Large intestine (tissue), 3 donors: Measurements from ENCODE around the gene RASGRF2. TPM values are rescaled to one million over a fixed set of nuclear protein-coding genes. Genes with fewer than 3 reads are reported as not detected.

ENCODE experiments used
- DNase-seq, 2 donors: peaks; one replicate each; pipeline versions ENCODE4 v3.0.0 to v3.0.0-alpha.2; 2013
- H3K27ac ChIP-seq: one replicate; pipeline ENCODE4 v1.5.1; 2013; ENCODE audit warnings: low read length
- H3K27me3 ChIP-seq: 2 replicates; pipeline ENCODE4 v1.6.1; 2013; ENCODE audit warnings: low read length; ENCODE audit not compliant: control insufficient read depth, insufficient read depth
- H3K36me3 ChIP-seq: 2 replicates; pipeline ENCODE4 v1.6.1; 2013; ENCODE audit warnings: low read length; ENCODE audit not compliant: control insufficient read depth, insufficient read depth
- H3K4me1 ChIP-seq: one replicate; pipeline ENCODE4 v1.6.1; 2013; ENCODE audit warnings: low read length; ENCODE audit not compliant: control insufficient read depth, insufficient read depth
- H3K4me3 ChIP-seq: one replicate; pipeline ENCODE4 v1.5.1; 2013; ENCODE audit warnings: low read length
- H3K9me3 ChIP-seq: one replicate; pipeline ENCODE4 v1.6.1; 2013; ENCODE audit warnings: mild to moderate bottlenecking, low read depth, low read length, moderate library complexity; ENCODE audit not compliant: control insufficient read depth
- WGBS: methylation state at CpG from one replicate; pipeline ENCODE4 v1.1.5; 2013; ENCODE audit warnings: low lambda C conversion rate; ENCODE audit not compliant: insufficient coverage; 5-methylcytosine and 5-hydroxymethylcytosine counted together
- polyA plus RNA-seq: library from polyadenylated mRNA; unstranded; fragments of 120-200 nt; gene quantifications from one replicate; pipeline ENCODE4 v1.2.1, GENCODE V29; 2013

The RASGRF2 gene
- polyA plus RNA-seq, 1 donor = 3.1 TPM

GRCh38 chr5:81125959-81126358, 165.8 kb downstream of the RASGRF2 start:
- no peaks in the 10 kb centered on the region for H3K27me3 ChIP-seq
- no peak overlapping the region for H3K4me3 ChIP-seq
- DNase-seq = no peak
- no peaks in the 10 kb centered on the region for H3K9me3 ChIP-seq
- no peak overlapping the region for H3K27ac ChIP-seq
- no peaks in the 10 kb centered on the region for H3K36me3 ChIP-seq
- no peaks in the 10 kb centered on the region for H3K4me1 ChIP-seq
- WGBS = 62% methylated on average over 2 of the region's 7 CpGs

- WGBS = no CpG with 5 or more reads among the region's 7 CpGs
These were observed 168.3 kb downstream of the RASGRF2 start for GRCh38 chr5:81128416-81128815.

DNA sequence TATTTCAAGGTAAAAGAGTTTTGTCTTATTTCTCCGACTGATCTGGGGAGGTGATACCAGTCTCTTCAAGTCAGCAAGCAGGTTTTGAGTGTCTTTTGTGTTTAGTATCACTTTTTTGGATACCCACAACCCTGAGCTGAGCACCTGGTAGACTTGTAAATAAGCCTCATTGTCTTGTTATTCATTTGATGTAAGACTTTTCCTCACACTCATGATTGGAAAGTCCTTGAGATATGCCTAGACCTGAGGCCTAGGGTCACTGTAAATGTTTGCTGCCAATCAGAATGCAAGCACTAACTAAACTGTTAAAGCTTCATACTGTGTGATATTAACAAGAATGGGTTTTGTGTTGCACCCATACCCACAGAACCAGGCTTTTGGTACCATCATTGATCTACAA, 172.2 kb downstream of the RASGRF2 start:
- no peak overlapping the region for H3K4me3 ChIP-seq
- H3K9me3 ChIP-seq = no peaks in the 10 kb centered on the region
- H3K27ac ChIP-seq = no peak overlapping the region
- H3K36me3 ChIP-seq = no peaks in the 10 kb centered on the region
- no peaks in the 10 kb centered on the region for H3K27me3 ChIP-seq
- no CpG with 5 or more reads among the region's 1 CpG for WGBS
- no peak for DNase-seq
- no peaks in the 10 kb centered on the region for H3K4me1 ChIP-seq

More at GRCh38 chr5:81128416-81128815, 168.3 kb downstream of the RASGRF2 start:
- Histone ChIP-seq H3K4me1 (no peaks in the 10 kb centered on the region), H3K36me3 (no peaks in the 10 kb centered on the region), H3K9me3 (no peaks in the 10 kb centered on the region), H3K4me3 (no peak overlapping the region), H3K27ac (no peak overlapping the region), H3K27me3 (no peaks in the 10 kb centered on the region)
- no peak for DNase-seq

- WGBS = no CpG with 5 or more reads among the region's 2 CpGs
- Histone ChIP-seq H3K4me3 (no peak overlapping the region), H3K9me3 (no peaks in the 10 kb centered on the region), H3K27ac (no peak overlapping the region), H3K4me1 (no peaks in the 10 kb centered on the region), H3K27me3 (no peaks in the 10 kb centered on the region), H3K36me3 (no peaks in the 10 kb centered on the region)
- no peak for DNase-seq
These were observed 173.9 kb downstream of the RASGRF2 start for GRCh38 chr5:81134066-81134465.

GRCh38 chr5:81134566-81134965, 174.4 kb downstream of the RASGRF2 start:
- H3K36me3 ChIP-seq = no peaks in the 10 kb centered on the region
- no peaks in the 10 kb centered on the region for H3K4me1 ChIP-seq
- H3K27me3 ChIP-seq = no peaks in the 10 kb centered on the region
- H3K27ac ChIP-seq = no peak overlapping the region
- no peak for DNase-seq
- no peaks in the 10 kb centered on the region for H3K9me3 ChIP-seq
- no peak overlapping the region for H3K4me3 ChIP-seq

- Histone ChIP-seq H3K4me1 (no peaks in the 10 kb centered on the region), H3K27ac (no peak overlapping the region), H3K9me3 (no peaks in the 10 kb centered on the region), H3K27me3 (no peaks in the 10 kb centered on the region), H3K36me3 (no peaks in the 10 kb centered on the region), H3K4me3 (no peak overlapping the region)
- DNase-seq = no peak
- WGBS = 94% methylated on average over 3 of the region's 3 CpGs
These were observed 176.4 kb downstream of the RASGRF2 start for GRCh38 chr5:81136557-81136956.

- Histone ChIP-seq H3K4me3 (no peak overlapping the region), H3K9me3 (no peaks in the 10 kb centered on the region), H3K27me3 (no peaks in the 10 kb centered on the region), H3K27ac (no peak overlapping the region), H3K4me1 (no peaks in the 10 kb centered on the region), H3K36me3 (no peaks in the 10 kb centered on the region)
- no CpG with 5 or more reads among the region's 2 CpGs for WGBS
- no peak for DNase-seq
These were observed 177.7 kb downstream of the RASGRF2 start for GRCh38 chr5:81137833-81138232.

DNA sequence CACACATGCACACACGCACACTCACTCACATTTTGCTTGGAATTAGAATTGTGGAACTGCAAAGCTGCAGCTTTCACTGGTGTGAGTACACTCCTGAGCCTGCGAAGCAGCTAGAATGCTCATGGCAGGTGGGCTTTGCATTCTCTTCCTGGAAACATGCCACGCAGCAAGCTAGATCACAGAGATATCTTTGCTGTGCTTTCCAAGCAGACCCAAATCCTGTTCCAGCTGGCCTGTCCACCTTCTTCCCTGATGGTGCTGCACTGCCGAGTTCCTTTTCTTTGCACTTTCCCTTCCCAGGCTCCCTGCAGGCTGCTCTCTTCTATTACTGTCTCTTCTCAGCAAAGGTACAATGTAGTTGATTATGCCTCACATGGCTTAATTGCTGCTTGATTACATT, 180.3 kb downstream of the RASGRF2 start:
- no peak for DNase-seq
- H3K9me3 ChIP-seq = no peaks in the 10 kb centered on the region
- no peaks in the 10 kb centered on the region for H3K4me1 ChIP-seq
- no peaks in the 10 kb centered on the region for H3K27me3 ChIP-seq
- no peaks in the 10 kb centered on the region for H3K36me3 ChIP-seq
- H3K27ac ChIP-seq = no peak overlapping the region
- no CpG with 5 or more reads among the region's 4 CpGs for whole genome bisulfite sequencing
- no peak overlapping the region for H3K4me3 ChIP-seq

GRCh38 chr5:81140943-81141342, 180.8 kb downstream of the RASGRF2 start:
- Histone ChIP-seq H3K4me1 (no peaks in the 10 kb centered on the region), H3K27me3 (no peaks in the 10 kb centered on the region), H3K4me3 (no peak overlapping the region), H3K36me3 (no peaks in the 10 kb centered on the region), H3K9me3 (no peaks in the 10 kb centered on the region), H3K27ac (no peak overlapping the region)
- no peak for DNase-seq
- WGBS = no CpG with 5 or more reads among the region's 1 CpG

- no peak overlapping the region for H3K4me3 ChIP-seq
- WGBS = no CpG with 5 or more reads among the region's 3 CpGs
- no peak overlapping the region for H3K27ac ChIP-seq
These were observed 181.9 kb downstream of the RASGRF2 start for GRCh38 chr5:81142108-81142507.

GRCh38 chr5:81145329-81145935, 185.3 kb downstream of the RASGRF2 start:
- Histone ChIP-seq H3K27me3 (no peaks in the 10 kb centered on the region), H3K36me3 (no peaks in the 10 kb centered on the region), H3K27ac (no peak overlapping the region), H3K4me3 (no peak overlapping the region), H3K9me3 (no peaks in the 10 kb centered on the region), H3K4me1 (no peaks in the 10 kb centered on the region)
- WGBS = no CpG with 5 or more reads among the region's 8 CpGs
- DNase-seq = no peak

More at GRCh38 chr5:81142108-81142507, 181.9 kb downstream of the RASGRF2 start:
- Histone ChIP-seq H3K4me1 (no peaks in the 10 kb centered on the region), H3K9me3 (no peaks in the 10 kb centered on the region), H3K36me3 (no peaks in the 10 kb centered on the region), H3K27me3 (no peaks in the 10 kb centered on the region)
- DNase-seq = no peak
